AG09319 (cell line): ENCODE data around the gene PRKAG2.

Experiments
- DNase-seq: peaks from one replicate; pipeline ENCODE4 v3.0.0-alpha.2; 2010; ENCODE audit warnings: low read depth; ENCODE audit errors: extremely low read depth
- CTCF ChIP-seq: IDR thresholded peaks from 2 replicates; pipeline ENCODE4 v1.5.1; 2011; ENCODE audit warnings: low read depth, mild to moderate bottlenecking, inconsistent platforms, low read length, moderate library complexity

Gene PRKAG2

GRCh38 chr7:151862606-151863381 is 14.1 kb downstream of the PRKAG2 start:
- no peak for TF ChIP-seq CTCF
- no peak for DNase-seq

- TF ChIP-seq CTCF, result no peak
- no peak for DNase-seq
Measured at GRCh38 chr7:151861881-151862280, 15.0 kb downstream of the PRKAG2 start.

- TF ChIP-seq CTCF, result no peak
- DNase-seq, result no peak
Measured at GRCh38 chr7:151860771-151861170, 16.1 kb downstream of the PRKAG2 start.

- no peak for DNase-seq
- no peak for TF ChIP-seq CTCF
Measured at GRCh38 chr7:151859948-151860685, 16.8 kb downstream of the PRKAG2 start.

GRCh38 chr7:151859111-151859947 is 17.6 kb downstream of the PRKAG2 start:
- no peak for TF ChIP-seq CTCF
- DNase-seq, result no peak

GRCh38 chr7:151858456-151858855 is 18.5 kb downstream of the PRKAG2 start:
- no peak for TF ChIP-seq CTCF
- no peak for DNase-seq
